ENCODE data around the gene SPEN.

DNA sequence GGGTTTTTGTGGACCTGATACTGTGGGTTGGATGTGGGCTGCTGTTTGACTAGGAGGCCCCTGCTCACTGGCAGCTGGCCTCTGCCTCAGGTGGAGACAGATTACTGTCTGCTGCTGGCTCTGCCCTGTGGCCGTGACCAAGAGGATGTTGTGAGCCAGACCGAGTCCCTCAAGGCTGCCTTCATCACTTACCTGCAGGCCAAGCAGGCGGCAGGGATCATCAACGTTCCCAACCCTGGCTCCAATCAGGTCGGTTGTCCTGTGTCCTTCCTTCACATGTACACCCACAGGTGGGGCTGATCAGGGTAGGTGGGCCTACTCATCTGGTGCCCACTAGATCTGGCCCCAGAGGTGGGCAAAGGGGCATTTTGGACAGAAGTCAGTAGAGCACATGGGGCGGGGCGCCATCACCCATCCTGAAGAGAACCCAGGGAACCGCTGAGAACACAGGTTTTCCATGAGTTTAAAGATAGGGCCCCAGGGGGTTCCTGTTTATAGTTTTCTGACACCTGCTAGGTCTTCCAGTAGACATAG, 91.2 kb downstream of the SPEN start:
- TF ChIP-seq CTCF (IDR thresholded peaks at IDR 0.05) = no peak
- TF ChIP-seq EP300 (IDR thresholded peaks at IDR 0.05) = no peak

Data from esophagus muscularis mucosa (tissue), 3 donors.